ENCODE measurements around the gene KCND3.

DNA sequence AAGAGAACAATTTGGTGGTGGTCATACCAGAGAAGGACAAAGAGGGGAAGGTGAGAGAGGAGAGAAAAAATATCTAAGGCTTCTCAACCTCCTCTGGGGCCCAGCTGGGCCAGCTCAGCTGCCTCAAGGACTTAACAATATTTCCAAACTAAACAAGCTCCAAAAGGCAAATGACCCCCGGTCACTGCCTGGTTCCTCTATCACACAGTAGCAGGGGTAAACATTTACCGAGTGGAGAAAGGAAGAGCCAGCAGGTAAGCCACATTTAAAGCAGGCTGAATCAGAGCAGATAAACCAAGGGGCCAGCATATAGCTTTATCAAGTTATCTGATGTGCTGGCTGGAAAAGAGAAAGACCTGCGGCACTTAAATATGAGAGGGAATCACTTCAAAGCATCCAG lies 102.1 kb downstream of the KCND3 start:
- TF ChIP-seq, protein P1, sequence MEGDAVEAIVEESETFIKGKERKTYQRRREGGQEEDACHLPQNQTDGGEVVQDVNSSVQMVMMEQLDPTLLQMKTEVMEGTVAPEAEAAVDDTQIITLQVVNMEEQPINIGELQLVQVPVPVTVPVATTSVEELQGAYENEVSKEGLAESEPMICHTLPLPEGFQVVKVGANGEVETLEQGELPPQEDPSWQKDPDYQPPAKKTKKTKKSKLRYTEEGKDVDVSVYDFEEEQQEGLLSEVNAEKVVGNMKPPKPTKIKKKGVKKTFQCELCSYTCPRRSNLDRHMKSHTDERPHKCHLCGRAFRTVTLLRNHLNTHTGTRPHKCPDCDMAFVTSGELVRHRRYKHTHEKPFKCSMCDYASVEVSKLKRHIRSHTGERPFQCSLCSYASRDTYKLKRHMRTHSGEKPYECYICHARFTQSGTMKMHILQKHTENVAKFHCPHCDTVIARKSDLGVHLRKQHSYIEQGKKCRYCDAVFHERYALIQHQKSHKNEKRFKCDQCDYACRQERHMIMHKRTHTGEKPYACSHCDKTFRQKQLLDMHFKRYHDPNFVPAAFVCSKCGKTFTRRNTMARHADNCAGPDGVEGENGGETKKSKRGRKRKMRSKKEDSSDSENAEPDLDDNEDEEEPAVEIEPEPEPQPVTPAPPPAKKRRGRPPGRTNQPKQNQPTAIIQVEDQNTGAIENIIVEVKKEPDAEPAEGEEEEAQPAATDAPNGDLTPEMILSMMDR (IDR thresholded peaks at IDR 0.05), result no peak
- TF ChIP-seq POLR2A (IDR thresholded peaks at IDR 0.05), result no peak

Data from thyroid gland (tissue), 4 donors.